ENCODE measurements around the gene VLDLR. TPM values are rescaled to one million over a fixed set of nuclear protein-coding genes. Genes with fewer than 3 reads are reported as not detected.

VLDLR gene
- total RNA-seq, 1 donor from 2014 or later, result 47.8 TPM

DNA sequence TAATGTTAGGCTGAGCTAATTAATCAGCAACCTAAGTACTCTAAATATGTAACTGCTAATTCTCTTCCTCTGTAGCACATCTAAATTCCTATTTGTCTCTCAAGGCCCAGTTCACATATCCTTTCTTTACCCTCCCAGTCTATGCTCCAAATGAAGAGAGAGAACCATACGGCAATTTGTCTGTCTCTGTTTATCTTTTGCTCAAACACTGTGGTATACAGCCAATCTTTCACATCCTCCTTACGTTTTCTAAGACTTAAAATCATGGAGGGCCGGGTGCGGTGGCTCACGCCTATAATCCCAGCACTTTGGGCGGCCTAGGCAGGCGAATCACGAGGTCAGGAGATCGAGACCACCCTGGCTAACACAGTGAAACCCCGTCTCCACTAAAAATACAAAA is 15.8 kb downstream of the VLDLR start:
- TF ChIP-seq, protein P1, sequence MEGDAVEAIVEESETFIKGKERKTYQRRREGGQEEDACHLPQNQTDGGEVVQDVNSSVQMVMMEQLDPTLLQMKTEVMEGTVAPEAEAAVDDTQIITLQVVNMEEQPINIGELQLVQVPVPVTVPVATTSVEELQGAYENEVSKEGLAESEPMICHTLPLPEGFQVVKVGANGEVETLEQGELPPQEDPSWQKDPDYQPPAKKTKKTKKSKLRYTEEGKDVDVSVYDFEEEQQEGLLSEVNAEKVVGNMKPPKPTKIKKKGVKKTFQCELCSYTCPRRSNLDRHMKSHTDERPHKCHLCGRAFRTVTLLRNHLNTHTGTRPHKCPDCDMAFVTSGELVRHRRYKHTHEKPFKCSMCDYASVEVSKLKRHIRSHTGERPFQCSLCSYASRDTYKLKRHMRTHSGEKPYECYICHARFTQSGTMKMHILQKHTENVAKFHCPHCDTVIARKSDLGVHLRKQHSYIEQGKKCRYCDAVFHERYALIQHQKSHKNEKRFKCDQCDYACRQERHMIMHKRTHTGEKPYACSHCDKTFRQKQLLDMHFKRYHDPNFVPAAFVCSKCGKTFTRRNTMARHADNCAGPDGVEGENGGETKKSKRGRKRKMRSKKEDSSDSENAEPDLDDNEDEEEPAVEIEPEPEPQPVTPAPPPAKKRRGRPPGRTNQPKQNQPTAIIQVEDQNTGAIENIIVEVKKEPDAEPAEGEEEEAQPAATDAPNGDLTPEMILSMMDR (IDR thresholded peaks at IDR 0.05; ENCODE audit: unreplicated experiment), result no peak
- no peaks in the 10 kb centered on the region for H3K27me3 Mint-ChIP-seq (ENCODE audit: low read depth)
- no peak overlapping the region for H3K27ac Mint-ChIP-seq
- peaks cover 51% of the 10 kb centered on the region for H3K36me3 Mint-ChIP-seq
- H3K4me1 Mint-ChIP-seq, result peaks cover 25% of the 10 kb centered on the region
- no peak for DNase-seq (ENCODE audit: low spot score in 2 of 2, unreplicated experiment in 2 of 2)
- no peaks in the 10 kb centered on the region for H3K9me3 Mint-ChIP-seq
- H3K4me3 Mint-ChIP-seq, result no peak overlapping the region

DNA sequence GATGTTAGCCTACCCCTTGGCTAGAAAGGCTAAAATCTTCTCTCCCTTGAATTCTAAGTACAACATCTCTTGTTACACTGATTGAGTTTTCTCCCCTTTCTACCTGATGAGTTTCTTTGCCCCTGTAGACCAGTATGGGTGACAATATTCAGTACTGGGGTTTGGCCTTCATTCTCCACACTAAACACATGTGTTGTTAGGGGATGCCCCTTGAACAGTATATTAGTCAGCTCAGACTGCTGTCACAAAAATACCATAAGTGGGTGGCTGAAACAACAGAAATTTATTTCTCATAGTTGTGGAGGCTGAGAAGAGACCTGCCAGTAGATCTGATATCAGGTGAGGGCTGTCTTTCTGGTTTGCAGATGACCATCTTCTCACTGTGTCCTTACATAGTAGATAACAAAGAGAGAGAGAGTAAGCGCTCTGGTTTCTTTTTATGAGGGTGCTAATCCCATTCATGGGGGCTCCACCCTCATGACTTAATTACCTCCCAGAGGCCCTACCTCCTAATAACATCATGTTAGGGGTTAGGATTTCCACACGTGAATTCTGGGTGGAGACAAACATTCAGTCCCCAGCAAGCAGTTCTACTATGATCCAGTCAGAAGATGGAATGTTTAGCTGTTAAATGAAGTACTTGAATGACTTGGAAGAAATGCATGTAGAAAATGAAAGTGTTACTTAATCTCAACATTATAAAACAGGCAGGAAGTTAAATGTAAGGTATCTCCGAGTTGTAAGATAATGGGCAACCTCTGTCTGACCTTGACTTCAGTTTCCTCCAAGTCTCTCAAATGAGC is 17.5 kb downstream of the VLDLR start:
- Mint-ChIP-seq H3K9me3 (no peaks in the 10 kb centered on the region), H3K4me3 (no peak overlapping the region), H3K4me1 (peaks cover 14% of the 10 kb centered on the region), H3K27ac (no peak overlapping the region), H3K36me3 (peaks cover 65% of the 10 kb centered on the region), H3K27me3 (ENCODE audit: low read depth) (no peaks in the 10 kb centered on the region)
- no peak for DNase-seq (ENCODE audit: low spot score in 2 of 2, unreplicated experiment in 2 of 2)
- TF ChIP-seq, protein P1 (IDR thresholded peaks at IDR 0.05; ENCODE audit: unreplicated experiment), result no peak

- H3K9me3 Mint-ChIP-seq, result no peaks in the 10 kb centered on the region
- H3K36me3 Mint-ChIP-seq, result peaks cover 67% of the 10 kb centered on the region
- TF ChIP-seq, protein P1 (IDR thresholded peaks at IDR 0.05; ENCODE audit: unreplicated experiment), result no peak
- DNase-seq (ENCODE audit: low spot score in 2 of 2, unreplicated experiment in 2 of 2), result no peak
- no peak overlapping the region for H3K27ac Mint-ChIP-seq
- peaks cover 7% of the 10 kb centered on the region for H3K4me1 Mint-ChIP-seq
- H3K27me3 Mint-ChIP-seq (ENCODE audit: low read depth), result no peaks in the 10 kb centered on the region
- no peak overlapping the region for H3K4me3 Mint-ChIP-seq
Observed at GRCh38 chr9:2639786-2640185, 18.2 kb downstream of the VLDLR start.

- Mint-ChIP-seq H3K27me3 (ENCODE audit: low read depth) (no peaks in the 10 kb centered on the region), H3K4me3 (no peak overlapping the region), H3K36me3 (peaks cover 73% of the 10 kb centered on the region), H3K4me1 (peaks cover 6% of the 10 kb centered on the region), H3K9me3 (no peaks in the 10 kb centered on the region), H3K27ac (no peak overlapping the region)
- no peak for DNase-seq (ENCODE audit: low spot score in 2 of 2, unreplicated experiment in 2 of 2)
- TF ChIP-seq, protein P1 (IDR thresholded peaks at IDR 0.05; ENCODE audit: unreplicated experiment), result no peak
Observed at GRCh38 chr9:2640570-2640969, 19.0 kb downstream of the VLDLR start.

DNA sequence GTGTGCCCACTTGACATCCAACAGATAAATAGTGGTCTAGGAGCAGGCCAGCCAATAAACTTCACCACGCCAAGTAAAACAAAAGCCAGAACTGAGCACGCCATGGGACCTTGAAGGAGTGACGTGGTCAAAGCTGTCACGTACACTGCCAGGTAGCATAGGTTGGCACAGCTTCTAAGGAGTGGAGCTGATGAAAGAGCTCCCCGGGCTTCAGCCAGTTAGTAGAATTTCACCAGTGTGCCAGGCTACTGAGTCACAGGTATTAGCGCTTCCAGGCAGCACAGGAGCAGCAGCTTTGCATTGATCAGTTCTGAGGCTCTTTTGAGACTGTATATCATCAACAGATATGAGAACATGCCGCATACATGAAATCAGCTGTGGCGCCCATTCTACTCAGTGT is 19.4 kb downstream of the VLDLR start:
- Mint-ChIP-seq H3K4me3 (no peak overlapping the region), H3K9me3 (no peaks in the 10 kb centered on the region), H3K36me3 (peaks cover 73% of the 10 kb centered on the region), H3K27ac (no peak overlapping the region), H3K27me3 (ENCODE audit: low read depth) (no peaks in the 10 kb centered on the region), H3K4me1 (peaks cover under 1% of the 10 kb centered on the region)
- TF ChIP-seq, protein P1 (IDR thresholded peaks at IDR 0.05; ENCODE audit: unreplicated experiment), result no peak
- DNase-seq (ENCODE audit: low spot score in 2 of 2, unreplicated experiment in 2 of 2), result no peak

Data from mesothelial cell of epicardium (in vitro differentiated cells).